Thoracic aorta (tissue), 2 donors: ENCODE measurements around the gene TNFAIP8. TPM values are rescaled to one million over a fixed set of nuclear protein-coding genes. Genes with fewer than 3 reads are reported as not detected.

ENCODE experiments used
- ATAC-seq: fragments of 150-250 bp; one replicate; pipeline ENCODE4 v1.8.0; 2017; ENCODE audit warnings: low read depth; ENCODE audit not compliant: insufficient number of reproducible peaks, low FRiP score
- DNase-seq: peaks from one replicate; pipeline ENCODE4 v3.0.0-alpha.2; 2020; ENCODE audit warnings: low spot score
- H3K27ac ChIP-seq, 2 donors: fragments of 200-600 bp; sonication (generic); 1 replicate in 1 of 2; 2 replicates in 1 of 2; pipeline ENCODE4 v1.5.1; 2016; ENCODE audit warnings: mild to moderate bottlenecking in 2 of 2, moderate library complexity in 2 of 2
- H3K27me3 ChIP-seq: fragments of 200-600 bp; sonication (generic); replicated peaks from 2 replicates; pipeline ENCODE4 v1.6.0; 2016; ENCODE audit warnings: mild to moderate bottlenecking; ENCODE audit not compliant: insufficient read depth
- H3K36me3 ChIP-seq: fragments of 200-600 bp; sonication (generic); one replicate; pipeline ENCODE4 v1.5.1; 2016
- H3K4me1 ChIP-seq, 2 donors: fragments of 200-600 bp; sonication (generic); 1 replicate in 1 of 2; 2 replicates in 1 of 2; pipeline versions ENCODE4 v1.5.1 to v1.6.0; 2016; ENCODE audit warnings: low read depth in 2 of 2, mild to moderate bottlenecking in 1 of 2; ENCODE audit not compliant: control insufficient read depth in 1 of 2
- H3K4me3 ChIP-seq: fragments of 200-600 bp; sonication (generic); 2 replicates; pipeline ENCODE4 v1.5.1; 2016; ENCODE audit warnings: mild to moderate bottlenecking
- H3K9me3 ChIP-seq: fragments of 200-600 bp; sonication (generic); 2 replicates; pipeline ENCODE4 v1.5.1; 2016
- CTCF ChIP-seq: fragments of 200-600 bp; sonication (generic); IDR thresholded peaks from one replicate; pipeline ENCODE4 v1.5.1; 2019; ENCODE audit warnings: antibody characterized with exemption
- total RNA-seq, 2 donors: library from RNA; depleted of rRNA; stranded (reverse); fragments of >200 nt; gene quantifications; one replicate each; pipeline versions ENCODE4 v1.1.0 to v1.2.3, GENCODE V29; 2016

Gene TNFAIP8
- total RNA-seq, 2 donors from 2014 or later = 16.8 to 34.1 TPM

- Histone ChIP-seq H3K4me3 (no peak overlapping the region), H3K27me3 (no peaks in the 10 kb centered on the region), H3K9me3 (no peaks in the 10 kb centered on the region), H3K4me1 (no peaks in the 10 kb centered on the region), H3K36me3 (no peaks in the 10 kb centered on the region), H3K27ac (no peak overlapping the region)
- no peak for ATAC-seq
- no peak for TF ChIP-seq CTCF
- no peak for DNase-seq
Observed at GRCh38 chr5:119405419-119405818, 49.6 kb downstream of the TNFAIP8 start.

GRCh38 chr5:119406551-119407110 lies 50.8 kb downstream of the TNFAIP8 start:
- H3K9me3 ChIP-seq = no peaks in the 10 kb centered on the region
- H3K27me3 ChIP-seq = no peaks in the 10 kb centered on the region
- DNase-seq (no peak), ATAC-seq (no peak)
- no peak overlapping the region for H3K4me3 ChIP-seq
- H3K27ac ChIP-seq = no peak overlapping the region
- TF ChIP-seq CTCF = no peak
- no peaks in the 10 kb centered on the region for H3K4me1 ChIP-seq
- no peaks in the 10 kb centered on the region for H3K36me3 ChIP-seq

GRCh38 chr5:119409235-119409815 lies 53.5 kb downstream of the TNFAIP8 start:
- ATAC-seq (no peak), DNase-seq (no peak)

GRCh38 chr5:119410448-119411159 lies 54.8 kb downstream of the TNFAIP8 start:
- Histone ChIP-seq H3K9me3 (no peaks in the 10 kb centered on the region), H3K4me1 (peaks cover 0 to 8% of the 10 kb centered on the region in 2 donors), H3K4me3 (no peak overlapping the region), H3K27ac (no peak overlapping the region), H3K27me3 (no peaks in the 10 kb centered on the region), H3K36me3 (no peaks in the 10 kb centered on the region)
- DNase-seq (no peak), ATAC-seq (no peak)
- no peak for TF ChIP-seq CTCF

More at GRCh38 chr5:119409235-119409815, 53.5 kb downstream of the TNFAIP8 start:
- no peaks in the 10 kb centered on the region for H3K9me3 ChIP-seq
- H3K4me3 ChIP-seq = no peak overlapping the region
- H3K27me3 ChIP-seq = no peaks in the 10 kb centered on the region
- H3K36me3 ChIP-seq = no peaks in the 10 kb centered on the region
- peaks cover 0 to 8% of the 10 kb centered on the region in 2 donors for H3K4me1 ChIP-seq
- H3K27ac ChIP-seq = no peak overlapping the region
- no peak for TF ChIP-seq CTCF
